Calu3 (cell line): ENCODE measurements around the gene CIT. TPM values are rescaled to one million over a fixed set of nuclear protein-coding genes. Genes with fewer than 3 reads are reported as not detected.

ENCODE experiments used
- BruUV-seq: library from RNA; stranded (reverse); fragments of 400-500 nt; replicated peaks from 2 replicates; lab custom pipeline; 2021; lab: Mats Ljungman, UMichigan
- CTCF ChIA-PET: fragments of 300-600 bp; sonication (Branson Sonifier 250); formaldehyde crosslinking; loops from one replicate; lab custom pipeline; 2022; ENCODE audit warnings: antibody characterized with exemption; lab: Charles Lee
- DNase-seq: peaks from one replicate; pipeline ENCODE4 v3.0.0; 2022
- H3K27ac Mint-ChIP-seq: one replicate; pipeline ENCODE4 v1.8.0; 2022; ENCODE audit warnings: mixed read lengths; ENCODE audit not compliant: unreplicated experiment
- H3K27me3 Mint-ChIP-seq: one replicate; pipeline ENCODE4 v1.8.0; 2022; ENCODE audit warnings: mixed read lengths; ENCODE audit not compliant: unreplicated experiment
- H3K36me3 Mint-ChIP-seq: one replicate; pipeline ENCODE4 v1.8.0; 2022; ENCODE audit warnings: mild to moderate bottlenecking, moderate library complexity, mixed read lengths; ENCODE audit not compliant: insufficient read depth, unreplicated experiment
- H3K4me1 Mint-ChIP-seq: one replicate; pipeline ENCODE4 v1.8.0; 2022; ENCODE audit warnings: mild to moderate bottlenecking, low read depth, mixed read lengths; ENCODE audit not compliant: unreplicated experiment
- H3K4me3 Mint-ChIP-seq: one replicate; pipeline ENCODE4 v1.8.0; 2022; ENCODE audit warnings: mild to moderate bottlenecking, low read depth, moderate library complexity, mixed read lengths; ENCODE audit not compliant: unreplicated experiment
- H3K9me3 Mint-ChIP-seq: one replicate; pipeline ENCODE4 v1.8.0; 2022; ENCODE audit warnings: low read depth, mixed read lengths; ENCODE audit not compliant: unreplicated experiment
- intact Hi-C: fragments of 100-400 bp; cut with micrococcal nuclease; formaldehyde crosslinking; loops from one replicate; pipeline ENCODE4 v1.10.0; 2022; ENCODE audit not compliant: unreplicated experiment
- total RNA-seq: library from RNA; stranded (reverse); gene quantifications from 2 replicates; pipeline ENCODE4 v1.2.3, GENCODE V29; 2022
- TF ChIP-seq, protein P1 (sequence below): fragments of 200-600 bp; IDR thresholded peaks from one replicate; pipeline ENCODE4 v1.8.0; 2022; ENCODE audit warnings: antibody characterized with exemption; ENCODE audit not compliant: unreplicated experiment

CIT gene
- total RNA-seq, 1 experiment from 2014 or later = 82.3 TPM

DNA sequence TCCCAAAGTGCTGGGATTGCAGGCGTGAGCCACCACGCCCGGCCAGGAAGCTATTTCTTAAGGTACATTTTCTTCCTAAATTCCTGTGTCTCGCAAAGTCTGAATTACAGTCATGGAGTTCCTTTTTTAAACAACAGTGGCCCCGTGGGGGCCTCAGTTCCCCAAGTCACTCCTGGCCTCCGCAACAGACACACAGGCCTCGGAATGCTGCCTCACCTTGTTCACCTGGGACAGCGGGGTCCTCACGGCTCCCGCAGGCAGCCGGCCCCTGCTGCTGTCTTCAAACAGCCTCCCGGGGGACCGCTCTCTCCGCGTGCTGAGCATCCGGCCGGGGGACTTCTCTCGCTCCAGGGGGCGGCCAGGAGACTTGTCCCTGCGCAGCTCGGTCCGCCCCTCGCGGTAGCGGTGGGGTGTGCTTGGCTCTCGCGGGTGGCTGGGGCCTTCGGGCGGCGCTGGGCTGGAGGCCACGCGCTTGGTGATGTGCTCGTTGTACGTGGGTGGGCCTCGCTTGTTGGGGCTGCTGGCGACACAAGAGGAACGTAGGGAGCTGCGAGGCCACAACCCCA, 187.1 kb downstream of the CIT start:
- no peak overlapping the region for H3K27ac Mint-ChIP-seq
- peaks cover 28% of the 10 kb centered on the region for H3K36me3 Mint-ChIP-seq
- BruUV-seq = no TSS peak
- CTCF ChIA-PET = no interaction called here
- intact Hi-C loops = no loop called here
- no peak for DNase-seq
- TF ChIP-seq, protein P1, sequence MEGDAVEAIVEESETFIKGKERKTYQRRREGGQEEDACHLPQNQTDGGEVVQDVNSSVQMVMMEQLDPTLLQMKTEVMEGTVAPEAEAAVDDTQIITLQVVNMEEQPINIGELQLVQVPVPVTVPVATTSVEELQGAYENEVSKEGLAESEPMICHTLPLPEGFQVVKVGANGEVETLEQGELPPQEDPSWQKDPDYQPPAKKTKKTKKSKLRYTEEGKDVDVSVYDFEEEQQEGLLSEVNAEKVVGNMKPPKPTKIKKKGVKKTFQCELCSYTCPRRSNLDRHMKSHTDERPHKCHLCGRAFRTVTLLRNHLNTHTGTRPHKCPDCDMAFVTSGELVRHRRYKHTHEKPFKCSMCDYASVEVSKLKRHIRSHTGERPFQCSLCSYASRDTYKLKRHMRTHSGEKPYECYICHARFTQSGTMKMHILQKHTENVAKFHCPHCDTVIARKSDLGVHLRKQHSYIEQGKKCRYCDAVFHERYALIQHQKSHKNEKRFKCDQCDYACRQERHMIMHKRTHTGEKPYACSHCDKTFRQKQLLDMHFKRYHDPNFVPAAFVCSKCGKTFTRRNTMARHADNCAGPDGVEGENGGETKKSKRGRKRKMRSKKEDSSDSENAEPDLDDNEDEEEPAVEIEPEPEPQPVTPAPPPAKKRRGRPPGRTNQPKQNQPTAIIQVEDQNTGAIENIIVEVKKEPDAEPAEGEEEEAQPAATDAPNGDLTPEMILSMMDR = no peak
- H3K9me3 Mint-ChIP-seq = no peaks in the 10 kb centered on the region
- H3K4me3 Mint-ChIP-seq = no peak overlapping the region
- H3K4me1 Mint-ChIP-seq = peaks cover 41% of the 10 kb centered on the region
- H3K27me3 Mint-ChIP-seq = no peaks in the 10 kb centered on the region

DNA sequence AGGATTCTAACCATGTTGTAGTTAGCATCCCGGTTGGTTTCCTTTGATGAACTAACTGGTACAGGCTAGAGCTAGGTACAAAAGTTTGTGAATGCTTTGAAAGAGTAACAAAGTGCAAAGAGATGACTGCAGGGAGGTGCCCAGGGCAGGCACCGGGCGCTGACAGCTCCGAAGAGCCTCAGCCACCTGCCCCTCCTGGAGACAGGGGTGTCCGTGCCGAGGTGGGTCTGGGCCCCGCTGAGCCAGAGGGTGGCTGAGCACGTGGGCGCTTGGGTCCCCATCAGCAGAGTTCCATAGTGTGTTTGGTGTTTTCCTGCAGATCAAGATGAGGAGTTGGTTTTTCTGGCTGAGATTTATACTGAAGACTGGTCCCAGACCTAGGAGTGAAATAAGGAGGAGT, 189.2 kb downstream of the CIT start:
- H3K27ac Mint-ChIP-seq = peak overlapping the region; percentile 21
- peaks cover 40% of the 10 kb centered on the region for H3K36me3 Mint-ChIP-seq
- no TSS peak for BruUV-seq
- TF ChIP-seq, protein P1 = no peak
- intact Hi-C loops = no loop called here
- peaks cover 45% of the 10 kb centered on the region for H3K4me1 Mint-ChIP-seq
- H3K4me3 Mint-ChIP-seq = no peak overlapping the region
- CTCF ChIA-PET = interaction anchor here (0.7 kb wide), 1 partner anchor 17 kb away, joined by 3 read pairs; no protein-coding TSS in a partner anchor
- DNase-seq = no peak
- no peaks in the 10 kb centered on the region for H3K27me3 Mint-ChIP-seq
- no peaks in the 10 kb centered on the region for H3K9me3 Mint-ChIP-seq

DNA sequence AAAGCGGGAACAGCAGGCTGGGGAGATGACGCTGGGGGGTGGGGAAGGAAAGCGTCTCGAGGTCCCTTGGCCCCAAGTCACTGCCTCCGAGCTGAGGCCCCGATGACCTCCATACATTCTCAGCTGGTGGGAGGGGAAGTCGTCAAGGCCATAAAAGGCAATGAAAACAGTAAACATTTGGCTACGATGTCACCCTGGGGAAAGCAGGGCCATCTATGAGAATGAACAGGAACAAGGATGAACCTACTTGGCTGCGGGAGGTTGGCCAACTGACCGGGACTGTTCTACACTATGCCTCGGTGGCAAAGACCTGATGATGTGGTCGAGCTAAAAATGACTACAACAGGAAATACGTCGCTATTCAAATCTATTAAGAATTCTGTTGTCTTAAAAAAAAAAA, 189.7 kb downstream of the CIT start:
- no peak overlapping the region for H3K27ac Mint-ChIP-seq

DNA sequence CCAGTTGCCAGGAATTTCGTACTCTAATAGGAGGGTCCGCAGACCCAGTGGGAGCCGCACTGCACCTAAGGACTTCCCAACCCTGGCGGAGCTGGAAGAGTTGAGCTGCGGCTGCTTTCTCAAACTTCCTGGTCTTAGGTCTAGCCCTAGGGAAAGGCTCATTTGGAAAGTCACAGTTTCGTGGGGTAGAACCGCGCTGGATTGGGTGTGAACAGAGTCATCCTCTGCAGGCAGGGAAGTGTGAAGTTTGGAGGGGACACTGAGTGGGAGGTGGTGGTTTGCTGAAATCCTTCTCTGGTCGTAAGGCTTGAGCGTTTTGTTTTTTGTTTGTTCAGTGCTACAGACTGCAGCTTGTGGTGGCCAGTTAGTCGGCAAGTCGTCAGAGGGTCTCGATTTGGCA, 190.3 kb downstream of the CIT start:
- TF ChIP-seq, protein P1 = no peak
- CTCF ChIA-PET = no interaction called here
- H3K36me3 Mint-ChIP-seq = peaks cover 45% of the 10 kb centered on the region

More for the DNA sequence above, 189.7 kb downstream of the CIT start:
- Mint-ChIP-seq H3K4me3 (no peak overlapping the region), H3K9me3 (no peaks in the 10 kb centered on the region), H3K36me3 (peaks cover 40% of the 10 kb centered on the region), H3K4me1 (peaks cover 45% of the 10 kb centered on the region), H3K27me3 (no peaks in the 10 kb centered on the region)
- BruUV-seq = no TSS peak
- intact Hi-C loops = no loop called here
- CTCF ChIA-PET = interaction anchor here (0.7 kb wide), 1 partner anchor 17 kb away, joined by 3 read pairs; no protein-coding TSS in a partner anchor
- DNase-seq = no peak
- TF ChIP-seq, protein P1 = no peak

More for the DNA sequence above, 190.3 kb downstream of the CIT start:
- BruUV-seq = no TSS peak
- DNase-seq = no peak
- peaks cover 51% of the 10 kb centered on the region for H3K4me1 Mint-ChIP-seq
- H3K27ac Mint-ChIP-seq = peak overlapping the region; percentile 33
- H3K9me3 Mint-ChIP-seq = no peaks in the 10 kb centered on the region
- intact Hi-C loops = no loop called here
- H3K27me3 Mint-ChIP-seq = no peaks in the 10 kb centered on the region
- H3K4me3 Mint-ChIP-seq = no peak overlapping the region
